HG03139 (cell line): Measurements from ENCODE around the gene DLG1.
A peak's percentile ranks its signal among the peaks of the same experiment; 100 is the strongest.
"Not testable (repeated sequence)": the region's sequence is repeated elsewhere in the genome, so short reads cannot be mapped to it uniquely, and the experiment has no call there.

Experiments
- ATAC-seq: cut with Tn5 transposase; IDR thresholded peaks from one replicate; pipeline ENCODE4 v1.9.1; 2021; ENCODE audit not compliant: unreplicated experiment

DLG1 gene

GRCh38 chr3:197122394-197122793 lies 176.0 kb downstream of the DLG1 start:
- ATAC-seq: no peak

GRCh38 chr3:197117114-197117513 lies 181.3 kb downstream of the DLG1 start:
- ATAC-seq: no peak

GRCh38 chr3:197114007-197114406 lies 184.4 kb downstream of the DLG1 start:
- no peak for ATAC-seq

GRCh38 chr3:197111685-197112084 lies 186.7 kb downstream of the DLG1 start:
- no peak for ATAC-seq

GRCh38 chr3:197105786-197106185 lies 192.6 kb downstream of the DLG1 start:
- ATAC-seq: no peak

GRCh38 chr3:197104738-197105137 lies 193.7 kb downstream of the DLG1 start:
- ATAC-seq: no peak

GRCh38 chr3:197103766-197104165 lies 194.6 kb downstream of the DLG1 start:
- no peak for ATAC-seq

GRCh38 chr3:197093871-197094270 lies 204.5 kb downstream of the DLG1 start:
- no peak for ATAC-seq

- ATAC-seq: no peak
Measured at GRCh38 chr3:197088370-197088769, 210.0 kb downstream of the DLG1 start.

GRCh38 chr3:197085137-197085536 lies 213.3 kb downstream of the DLG1 start:
- ATAC-seq: no peak

GRCh38 chr3:197083486-197083885 lies 214.9 kb downstream of the DLG1 start:
- no peak for ATAC-seq

GRCh38 chr3:197082871-197083270 lies 215.5 kb downstream of the DLG1 start:
- no peak for ATAC-seq

- no peak for ATAC-seq
Measured at GRCh38 chr3:197080344-197080743, 218.1 kb downstream of the DLG1 start.

GRCh38 chr3:197076415-197076814 lies 222.0 kb downstream of the DLG1 start:
- no peak for ATAC-seq

GRCh38 chr3:197068077-197068476 lies 230.3 kb downstream of the DLG1 start:
- peak; percentile 63 for ATAC-seq

GRCh38 chr3:197064771-197065170 lies 233.6 kb downstream of the DLG1 start:
- no peak for ATAC-seq

- ATAC-seq: no peak
Measured at GRCh38 chr3:197062446-197062845, 236.0 kb downstream of the DLG1 start.

- not testable (repeated sequence) for ATAC-seq
Measured at GRCh38 chr3:197051637-197052036, 246.8 kb downstream of the DLG1 start.

GRCh38 chr3:197050511-197050910 lies 247.9 kb downstream of the DLG1 start:
- ATAC-seq: no peak

- ATAC-seq: no peak
Measured at GRCh38 chr3:197042539-197042938, 255.9 kb downstream of the DLG1 start.

- ATAC-seq: no peak
Measured at GRCh38 chr3:197041875-197042488, 256.4 kb downstream of the DLG1 start.

- ATAC-seq: no peak
Measured at GRCh38 chr3:197040658-197041057, 257.8 kb downstream of the DLG1 start.

GRCh38 chr3:197038679-197039462 lies 259.5 kb downstream of the DLG1 start:
- ATAC-seq: no peak
